Neural crest cell (in vitro differentiated cells): Measurements from ENCODE around the gene PPP1R7. TPM values are rescaled to one million over a fixed set of nuclear protein-coding genes. Genes with fewer than 3 reads are reported as not detected.

ENCODE experiments used
- DNase-seq: peaks from one replicate; pipeline ENCODE4 v3.0.0; 2021; ENCODE audit warnings: low read depth, mixed read lengths, low spot score
- H3K27ac Mint-ChIP-seq: one replicate; pipeline ENCODE4 v1.8.0; 2021; ENCODE audit warnings: mild to moderate bottlenecking, mixed read lengths; ENCODE audit not compliant: unreplicated experiment
- H3K27me3 Mint-ChIP-seq: 2 replicates; pipeline ENCODE4 v1.8.0; 2021; ENCODE audit warnings: low read depth, mild to moderate bottlenecking, mixed read lengths
- H3K36me3 Mint-ChIP-seq: 2 replicates; pipeline ENCODE4 v1.8.0; 2021; ENCODE audit warnings: low read depth, mild to moderate bottlenecking, mixed read lengths
- H3K4me1 Mint-ChIP-seq: 2 replicates; pipeline ENCODE4 v1.8.0; 2021; ENCODE audit warnings: mixed read lengths
- H3K4me3 Mint-ChIP-seq: one replicate; pipeline ENCODE4 v1.8.0; 2021; ENCODE audit warnings: mild to moderate bottlenecking, mixed read lengths
- H3K9me3 Mint-ChIP-seq: 2 replicates; pipeline ENCODE4 v1.8.0; 2021; ENCODE audit warnings: mixed read lengths
- CTCF ChIP-seq: fragments of 200-600 bp; sonication (generic); conservative IDR thresholded peaks from 2 replicates; pipeline ENCODE4 v1.5.0; 2021; ENCODE audit warnings: antibody characterized with exemption, mild to moderate bottlenecking
- total RNA-seq: library from RNA; stranded (reverse); gene quantifications from 2 replicates; pipeline ENCODE4 v1.2.1, GENCODE V29; 2021

The PPP1R7 gene
- total RNA-seq, 1 donor from 2014 or later: 53.2 TPM

GRCh38 chr2:241226723-241227572 lies 76.7 kb downstream of the PPP1R7 start:
- DNase-seq: no peak
- no peaks in the 10 kb centered on the region for H3K9me3 Mint-ChIP-seq
- no peak overlapping the region for H3K4me3 Mint-ChIP-seq
- peaks cover 3% of the 10 kb centered on the region for H3K27me3 Mint-ChIP-seq
- peaks cover 25% of the 10 kb centered on the region for H3K4me1 Mint-ChIP-seq
- TF ChIP-seq CTCF: no peak
- peaks cover 5% of the 10 kb centered on the region for H3K36me3 Mint-ChIP-seq
- no peak overlapping the region for H3K27ac Mint-ChIP-seq

GRCh38 chr2:241227594-241227993 lies 77.3 kb downstream of the PPP1R7 start:
- Mint-ChIP-seq H3K27ac (no peak overlapping the region), H3K9me3 (no peaks in the 10 kb centered on the region), H3K36me3 (peaks cover 7% of the 10 kb centered on the region), H3K4me1 (peaks cover 21% of the 10 kb centered on the region), H3K27me3 (peaks cover 3% of the 10 kb centered on the region), H3K4me3 (no peak overlapping the region)
- no peak for TF ChIP-seq CTCF
- no peak for DNase-seq

DNA sequence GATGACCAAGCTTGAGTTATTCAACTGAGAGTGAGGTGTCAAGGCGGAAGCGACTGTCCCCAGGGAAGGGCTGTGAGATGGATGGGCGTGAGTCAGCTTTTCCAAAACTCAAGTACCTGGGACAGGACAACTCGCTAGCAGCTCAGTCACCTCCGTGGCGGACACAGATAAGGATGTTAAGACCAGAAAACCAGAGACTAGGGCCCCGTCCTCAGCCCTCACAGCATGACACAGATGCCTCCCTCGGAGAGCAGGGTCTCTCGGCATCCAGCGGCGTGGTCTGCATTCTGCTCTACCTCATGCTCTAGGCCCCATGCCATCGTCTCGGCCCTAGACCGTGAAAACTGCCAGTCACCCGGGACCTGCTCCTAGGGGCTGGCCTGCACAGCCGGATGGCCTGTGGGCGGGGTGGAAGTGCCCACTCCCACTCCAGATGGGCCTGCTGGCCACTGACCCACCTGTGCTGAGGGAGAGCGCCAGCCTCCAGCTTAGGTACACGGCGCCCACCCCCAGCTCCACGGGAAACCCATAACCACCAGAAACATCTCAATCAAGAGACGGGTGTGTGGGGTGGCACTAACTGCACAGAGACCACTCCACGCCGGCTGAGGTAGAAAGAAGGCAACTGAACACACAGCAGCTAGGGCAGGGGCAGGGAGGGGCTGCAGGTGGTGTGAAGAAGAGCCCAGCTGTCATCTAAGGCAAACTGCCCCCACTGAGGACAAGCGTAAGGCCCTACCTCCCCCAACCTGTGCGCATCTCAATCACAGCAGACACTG lies 78.0 kb downstream of the PPP1R7 start:
- TF ChIP-seq CTCF: no peak
- Mint-ChIP-seq H3K4me1 (peaks cover 18% of the 10 kb centered on the region), H3K27ac (no peak overlapping the region), H3K4me3 (no peak overlapping the region), H3K27me3 (peaks cover 3% of the 10 kb centered on the region), H3K9me3 (no peaks in the 10 kb centered on the region), H3K36me3 (peaks cover 8% of the 10 kb centered on the region)
- no peak for DNase-seq

- DNase-seq: no peak
- Mint-ChIP-seq H3K27me3 (peaks cover 3% of the 10 kb centered on the region), H3K4me1 (peaks cover 12% of the 10 kb centered on the region), H3K27ac (peak overlapping the region; percentile 40), H3K4me3 (no peak overlapping the region), H3K9me3 (no peaks in the 10 kb centered on the region), H3K36me3 (peaks cover 8% of the 10 kb centered on the region)
- no peak for TF ChIP-seq CTCF
Measured at GRCh38 chr2:241228860-241229516, 78.7 kb downstream of the PPP1R7 start.

GRCh38 chr2:241229563-241230401 lies 79.5 kb downstream of the PPP1R7 start:
- TF ChIP-seq CTCF: no peak
- Mint-ChIP-seq H3K4me1 (peaks cover 4% of the 10 kb centered on the region), H3K9me3 (no peaks in the 10 kb centered on the region), H3K36me3 (peaks cover 11% of the 10 kb centered on the region), H3K4me3 (no peak overlapping the region), H3K27me3 (no peaks in the 10 kb centered on the region), H3K27ac (no peak overlapping the region)
- DNase-seq: no peak
